Gastroesophageal sphincter (tissue), 4 donors: Measurements from ENCODE around the gene ABCG1. TPM values are rescaled to one million over a fixed set of nuclear protein-coding genes. Genes with fewer than 3 reads are reported as not detected.

Experiments used
- ATAC-seq: fragments of 150-250 bp; one replicate; pipeline ENCODE4 v1.9.1; 2016; ENCODE audit warnings: mild to moderate bottlenecking, moderate library complexity
- H3K27ac ChIP-seq, 4 donors: fragments of 200-600 bp; sonication (generic) in 3 of 4; 1 replicate in 3 of 4; 2 replicates in 1 of 4; pipeline ENCODE4 v1.5.1; 2016 to 2019
- H3K27me3 ChIP-seq: fragments of 200-600 bp; sonication (generic); one replicate; pipeline ENCODE4 v1.5.1; 2019
- H3K36me3 ChIP-seq, 2 donors: fragments of 200-600 bp; sonication (generic); one replicate each; pipeline ENCODE4 v1.5.1; 2019; ENCODE audit warnings: control low read depth in 1 of 2
- H3K4me1 ChIP-seq, 3 donors: fragments of 200-600 bp; sonication (generic); 1 replicate in 2 of 3; 2 replicates in 1 of 3; pipeline ENCODE4 v1.5.1; 2016 to 2019; ENCODE audit warnings: control low read depth in 2 of 3
- H3K4me3 ChIP-seq, 2 donors: fragments of 200-600 bp; sonication (generic); one replicate each; pipeline ENCODE4 v1.5.1; 2019; ENCODE audit warnings: mild to moderate bottlenecking in 1 of 2, moderate library complexity in 1 of 2
- H3K9me3 ChIP-seq, 3 donors: fragments of 200-600 bp; sonication (generic); one replicate each; pipeline ENCODE4 v1.5.1; 2017 to 2019; ENCODE audit warnings: control low read depth in 2 of 3
- CTCF ChIP-seq, 4 experiments: fragments of 200-600 bp in 2 of 4; fragments of 450-650 bp in 2 of 4; sonication (generic) in 1 of 4; IDR thresholded peaks; one replicate each; pipeline ENCODE4 v1.5.1; 2017 to 2019; ENCODE audit warnings: antibody characterized with exemption in 4 of 4, mild to moderate bottlenecking in 2 of 4, moderate library complexity in 2 of 4
- EP300 ChIP-seq: sonication (generic); formaldehyde crosslinking; IDR thresholded peaks from one replicate; pipeline ENCODE4 v1.6.1; 2017; ENCODE audit warnings: antibody characterized with exemption, mild to moderate bottlenecking
- POLR2A ChIP-seq, 2 donors: fragments of 450-650 bp; IDR thresholded peaks; one replicate each; pipeline ENCODE4 v1.6.1; 2017; ENCODE audit warnings: antibody characterized with exemption in 2 of 2, mild to moderate bottlenecking in 2 of 2, moderate library complexity in 1 of 2
- POLR2AphosphoS5 ChIP-seq: sonication (generic); formaldehyde crosslinking; IDR thresholded peaks from one replicate; pipeline ENCODE4 v1.6.1; 2017; ENCODE audit warnings: antibody characterized with exemption
- WGBS, 2 donors: methylation state at CpG; one replicate each; pipeline ENCODE4 v1.1.5; 2018; ENCODE audit warnings: low coverage in 1 of 2; 5-methylcytosine and 5-hydroxymethylcytosine counted together
- total RNA-seq, 4 donors: library from RNA; depleted of rRNA; stranded (reverse); fragments of >200 nt; gene quantifications; one replicate each; pipeline ENCODE4 v1.1.0, GENCODE V29; 2016

ABCG1 gene
- total RNA-seq, 4 donors from 2014 or later = 15.9 to 21.8 (median 18.0) TPM

DNA sequence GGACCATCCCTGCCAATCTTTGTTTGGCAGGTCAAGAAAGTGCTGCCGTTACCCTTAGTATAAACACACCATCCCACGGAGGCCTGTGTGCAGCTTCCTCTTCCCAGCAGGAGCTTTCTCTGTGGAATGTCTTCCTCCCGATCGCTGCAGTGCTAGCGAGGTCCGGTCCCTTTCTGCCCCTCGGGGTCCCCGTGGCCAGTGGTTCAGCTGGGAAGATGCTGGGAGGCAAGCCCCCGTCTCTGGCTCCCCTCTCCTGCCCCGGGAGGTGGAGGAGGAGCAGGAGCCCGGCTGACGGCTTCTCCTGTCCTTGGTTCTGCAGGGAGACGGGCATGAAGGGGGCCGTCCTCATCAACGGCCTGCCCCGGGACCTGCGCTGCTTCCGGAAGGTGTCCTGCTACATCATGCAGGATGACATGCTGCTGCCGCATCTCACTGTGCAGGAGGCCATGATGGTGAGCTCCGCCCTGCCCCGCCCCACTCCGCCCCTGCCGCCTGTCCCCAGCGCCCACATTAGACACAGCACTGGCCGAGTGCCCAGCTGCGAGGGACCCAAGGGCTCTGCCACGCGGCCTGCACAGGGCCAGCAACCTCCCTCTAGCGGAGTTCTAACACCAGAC, 54.2 kb downstream of the ABCG1 start:
- no peak overlapping the region for H3K4me3 ChIP-seq
- no peaks in the 10 kb centered on the region for H3K27me3 ChIP-seq
- TF ChIP-seq POLR2AphosphoS5 (no peak), POLR2A (IDR thresholded peaks at IDR 0.05) (no peak), CTCF (IDR thresholded peaks at IDR 0.05) (no peak), EP300 (no peak)
- ATAC-seq = no peak
- no peaks in the 10 kb centered on the region for H3K9me3 ChIP-seq
- 57 to 85% methylated on average over 1 to 13 of the region's 29 CpGs for WGBS, 2 donors
- no peak overlapping the region for H3K27ac ChIP-seq
- H3K36me3 ChIP-seq = peaks cover 0 to 71% of the 10 kb centered on the region in 2 donors
- H3K4me1 ChIP-seq = no peaks in the 10 kb centered on the region

- Histone ChIP-seq H3K27ac (no peak overlapping the region), H3K4me1 (no peaks in the 10 kb centered on the region), H3K4me3 (no peak overlapping the region), H3K9me3 (no peaks in the 10 kb centered on the region), H3K27me3 (no peaks in the 10 kb centered on the region), H3K36me3 (peaks cover 0 to 99% of the 10 kb centered on the region in 2 donors)
- WGBS, 2 donors = 90 to 91% methylated on average over 8 to 13 of the region's 13 CpGs
- TF ChIP-seq CTCF (IDR thresholded peaks at IDR 0.05) (no peak), POLR2A (IDR thresholded peaks at IDR 0.05) (no peak), POLR2AphosphoS5 (no peak), EP300 (no peak)
- ATAC-seq = no peak
Observed at GRCh38 chr21:42276076-42276475, 57.1 kb downstream of the ABCG1 start.

- no peak overlapping the region for H3K27ac ChIP-seq
- H3K27me3 ChIP-seq = no peaks in the 10 kb centered on the region
- no peak for TF ChIP-seq POLR2A (IDR thresholded peaks at IDR 0.05)
- TF ChIP-seq CTCF (IDR thresholded peaks at IDR 0.05) = no peak
- no peak for TF ChIP-seq EP300
- TF ChIP-seq POLR2AphosphoS5 = no peak
- no peaks in the 10 kb centered on the region for H3K9me3 ChIP-seq
- H3K4me3 ChIP-seq = no peak overlapping the region
- no peaks in the 10 kb centered on the region for H3K4me1 ChIP-seq
- H3K36me3 ChIP-seq = peaks cover 0 to 99% of the 10 kb centered on the region in 2 donors
- 92 to 100% methylated on average over 1 of the region's 17 CpGs for WGBS, 2 donors
- no peak for ATAC-seq
Observed at GRCh38 chr21:42276526-42277154, 57.7 kb downstream of the ABCG1 start.

DNA sequence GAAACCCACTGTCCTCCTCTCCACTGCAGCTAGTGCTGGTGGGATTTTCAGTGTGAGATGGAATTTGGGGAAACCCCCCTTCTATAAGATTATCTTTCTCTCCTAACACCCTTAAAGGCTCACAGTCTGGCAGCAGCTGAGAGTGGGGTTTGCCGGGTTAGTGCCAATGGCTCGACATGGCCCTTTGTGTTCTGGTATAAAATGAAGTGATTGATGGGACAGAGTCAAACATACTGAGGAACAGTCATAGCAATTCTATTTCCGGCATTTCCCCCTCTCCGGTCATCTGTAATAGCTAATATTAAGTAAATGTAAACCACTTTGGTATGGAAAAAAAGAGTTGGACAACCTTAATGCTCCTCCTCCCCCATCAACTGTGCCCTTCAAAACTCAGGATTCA, 58.7 kb downstream of the ABCG1 start:
- H3K27ac ChIP-seq = no peak overlapping the region
- H3K9me3 ChIP-seq = no peaks in the 10 kb centered on the region
- 58 to 60% methylated on average over 4 of the region's 4 CpGs for WGBS, 2 donors
- ATAC-seq = no peak
- H3K4me1 ChIP-seq = no peaks in the 10 kb centered on the region
- no peak overlapping the region for H3K4me3 ChIP-seq
- TF ChIP-seq CTCF (IDR thresholded peaks at IDR 0.05) (no peak), EP300 (no peak), POLR2AphosphoS5 (no peak), POLR2A (IDR thresholded peaks at IDR 0.05) (no peak)
- no peaks in the 10 kb centered on the region for H3K27me3 ChIP-seq
- peaks cover 0 to 99% of the 10 kb centered on the region in 2 donors for H3K36me3 ChIP-seq

GRCh38 chr21:42278451-42279149, 59.7 kb downstream of the ABCG1 start:
- Histone ChIP-seq H3K4me3 (no peak overlapping the region), H3K9me3 (no peaks in the 10 kb centered on the region), H3K36me3 (peaks cover 0 to 98% of the 10 kb centered on the region in 2 donors), H3K27ac (no peak overlapping the region), H3K4me1 (no peaks in the 10 kb centered on the region), H3K27me3 (no peaks in the 10 kb centered on the region)
- WGBS, 2 donors = 67 to 100% methylated on average over 1 to 2 of the region's 19 CpGs
- no peak for ATAC-seq
- TF ChIP-seq POLR2A (IDR thresholded peaks at IDR 0.05) (no peak), POLR2AphosphoS5 (no peak), EP300 (no peak), CTCF (IDR thresholded peaks at IDR 0.05) (no peak)
